Tibial artery (tissue), 4 donors: Measurements from ENCODE around the gene LMF1.

ENCODE experiments used
- DNase-seq, 2 donors: peaks; one replicate each; pipeline ENCODE4 v3.0.0-alpha.2; 2019
- H3K27ac ChIP-seq, 2 donors: fragments of 200-600 bp; sonication (generic) in 1 of 2; 1 replicate in 1 of 2; 2 replicates in 1 of 2; pipeline ENCODE4 v1.5.1; 2018 to 2019; ENCODE audit warnings: mild to moderate bottlenecking in 1 of 2
- H3K27me3 ChIP-seq, 2 donors: fragments of 200-600 bp; sonication (generic) in 1 of 2; one replicate each; pipeline versions ENCODE4 v1.5.1 to v1.6.0; 2016 to 2019
- H3K36me3 ChIP-seq, 3 donors: fragments of 200-600 bp; sonication (generic) in 2 of 3; one replicate each; pipeline ENCODE4 v1.5.1; 2016 to 2019; ENCODE audit warnings: mild to moderate bottlenecking in 2 of 3
- H3K4me1 ChIP-seq, 4 donors: fragments of 200-600 bp; sonication (generic) in 2 of 4; 1 replicate in 3 of 4; 2 replicates in 1 of 4; pipeline ENCODE4 v1.5.1; 2016 to 2019
- H3K4me3 ChIP-seq, 2 donors: fragments of 200-600 bp; sonication (generic) in 1 of 2; 1 replicate in 1 of 2; 2 replicates in 1 of 2; pipeline ENCODE4 v1.5.1; 2018 to 2019; ENCODE audit warnings: mild to moderate bottlenecking in 2 of 2
- H3K9me3 ChIP-seq, 3 donors: fragments of 200-600 bp; sonication (generic) in 1 of 3; one replicate each; pipeline ENCODE4 v1.5.1; 2016 to 2019
- intact Hi-C: fragments of 100-400 bp; cut with DNase I; formaldehyde crosslinking; loops from one replicate; pipeline ENCODE4 v1.15.0; 2023; ENCODE audit warnings: low total_unique reads
- TF ChIP-seq, protein P1 (sequence below), 2 experiments: fragments of 200-600 bp in 1 of 2; fragments of 450-650 bp in 1 of 2; IDR thresholded peaks; one replicate each; pipeline ENCODE4 v1.5.1; 2017 to 2019; ENCODE audit warnings: antibody characterized with exemption in 2 of 2, mild to moderate bottlenecking in 1 of 2, moderate library complexity in 1 of 2

Gene LMF1

DNA sequence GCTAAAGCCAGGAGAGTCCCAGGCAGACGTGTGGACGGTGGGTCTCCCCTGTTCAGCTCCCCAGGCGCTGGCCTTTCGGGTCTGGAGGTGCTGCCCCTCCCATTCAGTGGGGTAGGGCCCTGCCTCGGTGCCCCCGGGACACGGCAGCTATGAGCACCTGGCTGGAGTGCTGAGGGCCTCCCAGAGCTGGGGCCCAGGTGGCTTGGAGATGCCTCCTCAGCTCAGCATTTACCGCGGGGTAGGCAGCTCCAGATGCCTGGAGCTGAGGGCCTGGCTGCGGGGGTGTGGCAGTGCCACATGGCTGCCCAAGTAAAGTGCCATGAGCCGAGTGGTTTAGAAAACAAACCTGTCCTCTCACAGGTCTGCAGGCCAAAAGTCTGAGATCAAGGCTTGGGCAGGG lies 30.3 kb upstream of the LMF1 start:
- Histone ChIP-seq H3K36me3 (no peaks in the 10 kb centered on the region), H3K4me1 (peaks cover 0 to 21% (median 2%) of the 10 kb centered on the region in 4 donors), H3K9me3 (peaks cover 0 to 4% (median 2%) of the 10 kb centered on the region in 3 donors), H3K4me3 (no peak overlapping the region), H3K27me3 (peaks cover 0 to 73% of the 10 kb centered on the region in 2 donors), H3K27ac (no peak overlapping the region)
- intact Hi-C loops: no loop called here
- no peak for DNase-seq
- TF ChIP-seq, protein P1, sequence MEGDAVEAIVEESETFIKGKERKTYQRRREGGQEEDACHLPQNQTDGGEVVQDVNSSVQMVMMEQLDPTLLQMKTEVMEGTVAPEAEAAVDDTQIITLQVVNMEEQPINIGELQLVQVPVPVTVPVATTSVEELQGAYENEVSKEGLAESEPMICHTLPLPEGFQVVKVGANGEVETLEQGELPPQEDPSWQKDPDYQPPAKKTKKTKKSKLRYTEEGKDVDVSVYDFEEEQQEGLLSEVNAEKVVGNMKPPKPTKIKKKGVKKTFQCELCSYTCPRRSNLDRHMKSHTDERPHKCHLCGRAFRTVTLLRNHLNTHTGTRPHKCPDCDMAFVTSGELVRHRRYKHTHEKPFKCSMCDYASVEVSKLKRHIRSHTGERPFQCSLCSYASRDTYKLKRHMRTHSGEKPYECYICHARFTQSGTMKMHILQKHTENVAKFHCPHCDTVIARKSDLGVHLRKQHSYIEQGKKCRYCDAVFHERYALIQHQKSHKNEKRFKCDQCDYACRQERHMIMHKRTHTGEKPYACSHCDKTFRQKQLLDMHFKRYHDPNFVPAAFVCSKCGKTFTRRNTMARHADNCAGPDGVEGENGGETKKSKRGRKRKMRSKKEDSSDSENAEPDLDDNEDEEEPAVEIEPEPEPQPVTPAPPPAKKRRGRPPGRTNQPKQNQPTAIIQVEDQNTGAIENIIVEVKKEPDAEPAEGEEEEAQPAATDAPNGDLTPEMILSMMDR (IDR thresholded peaks at IDR 0.05): no peak

DNA sequence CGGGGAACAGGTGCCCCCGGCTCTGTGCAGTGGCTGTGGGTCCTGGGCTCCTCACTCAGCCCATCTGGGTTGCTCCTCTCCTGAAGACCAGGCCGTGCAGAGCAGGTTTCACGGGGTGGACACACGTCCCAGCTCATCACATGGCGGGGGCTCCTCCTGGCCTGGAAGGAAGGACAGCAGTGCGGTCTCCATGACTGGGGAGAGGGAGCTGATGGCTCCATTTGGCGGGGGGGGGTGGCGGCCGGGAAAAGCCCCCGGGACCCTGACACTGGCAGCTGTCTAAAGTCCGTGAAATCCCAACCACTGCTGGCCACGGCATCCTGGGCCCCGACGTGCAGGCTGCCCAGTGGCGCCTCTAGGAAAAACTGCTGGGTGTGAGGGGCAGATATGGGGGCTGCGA lies 29.8 kb upstream of the LMF1 start:
- intact Hi-C loops: no loop called here
- no peak for DNase-seq

DNA sequence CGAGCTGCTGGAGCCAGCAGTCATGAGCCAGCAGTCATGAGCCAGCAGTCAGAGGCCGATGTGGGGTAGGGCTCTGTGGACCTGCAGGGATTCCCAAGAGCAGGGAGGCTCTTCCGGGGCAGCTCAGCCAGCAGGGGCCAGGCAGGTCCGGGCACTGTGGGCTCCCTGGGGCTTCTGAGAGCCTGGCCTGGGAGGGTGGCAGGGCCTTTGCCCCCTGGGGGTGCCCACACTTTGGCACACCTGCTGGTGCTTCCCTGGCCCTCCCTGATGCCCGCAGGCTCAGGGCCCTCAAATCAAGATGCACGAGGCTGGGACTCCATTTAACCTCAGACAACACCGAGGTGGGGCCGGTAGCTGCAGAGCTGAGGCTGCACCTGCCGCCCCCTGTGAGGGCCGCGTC lies 28.9 kb upstream of the LMF1 start:
- TF ChIP-seq, protein P1 (IDR thresholded peaks at IDR 0.05): no peak
- intact Hi-C loops: no loop called here
- peaks cover 0 to 3% (median 0%) of the 10 kb centered on the region in 3 donors for H3K36me3 ChIP-seq
- peaks cover 5 to 19% (median 16%) of the 10 kb centered on the region in 3 donors for H3K9me3 ChIP-seq
- no peak for DNase-seq
- H3K4me1 ChIP-seq: peaks cover 0 to 21% (median 2%) of the 10 kb centered on the region in 4 donors
- no peak overlapping the region for H3K4me3 ChIP-seq
- no peak overlapping the region for H3K27ac ChIP-seq
- H3K27me3 ChIP-seq: peaks cover 0 to 83% of the 10 kb centered on the region in 2 donors

More for the DNA sequence above, 29.8 kb upstream of the LMF1 start:
- Histone ChIP-seq H3K27me3 (peaks cover 0 to 77% of the 10 kb centered on the region in 2 donors), H3K4me3 (no peak overlapping the region), H3K27ac (no peak overlapping the region), H3K9me3 (peaks cover 0 to 9% (median 6%) of the 10 kb centered on the region in 3 donors), H3K4me1 (peaks cover 0 to 21% (median 2%) of the 10 kb centered on the region in 4 donors), H3K36me3 (no peaks in the 10 kb centered on the region)
- TF ChIP-seq, protein P1 (IDR thresholded peaks at IDR 0.05): no peak

DNA sequence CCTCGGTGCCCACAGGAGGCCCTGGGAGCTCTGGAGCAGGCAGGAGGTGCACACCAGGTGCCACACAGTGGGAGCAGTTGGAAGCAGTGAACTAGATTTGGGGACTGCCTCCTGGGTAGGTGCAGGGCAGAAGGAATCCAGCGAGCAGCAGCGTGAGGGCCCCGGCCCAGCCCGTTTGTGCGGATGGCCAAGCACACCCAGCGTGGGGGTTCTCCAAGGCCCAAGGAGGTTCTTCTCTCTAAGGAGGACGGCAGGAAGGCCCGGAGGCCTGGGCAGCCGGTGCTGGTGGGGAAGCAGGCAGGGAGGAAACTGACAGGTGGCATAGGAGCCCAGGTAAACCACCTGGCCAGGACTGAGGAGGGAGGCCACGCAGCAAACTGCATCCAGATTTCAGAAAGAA lies 27.8 kb upstream of the LMF1 start:
- intact Hi-C loops: no loop called here
- no peak overlapping the region for H3K4me3 ChIP-seq
- H3K9me3 ChIP-seq: peaks cover 6 to 21% (median 21%) of the 10 kb centered on the region in 3 donors
- TF ChIP-seq, protein P1 (IDR thresholded peaks at IDR 0.05): no peak
- peaks cover 0 to 21% (median 2%) of the 10 kb centered on the region in 4 donors for H3K4me1 ChIP-seq
- H3K27ac ChIP-seq: no peak overlapping the region
- H3K36me3 ChIP-seq: peaks cover 0 to 5% (median 0%) of the 10 kb centered on the region in 3 donors
- no peak for DNase-seq
- H3K27me3 ChIP-seq: peaks cover 0 to 75% of the 10 kb centered on the region in 2 donors

DNA sequence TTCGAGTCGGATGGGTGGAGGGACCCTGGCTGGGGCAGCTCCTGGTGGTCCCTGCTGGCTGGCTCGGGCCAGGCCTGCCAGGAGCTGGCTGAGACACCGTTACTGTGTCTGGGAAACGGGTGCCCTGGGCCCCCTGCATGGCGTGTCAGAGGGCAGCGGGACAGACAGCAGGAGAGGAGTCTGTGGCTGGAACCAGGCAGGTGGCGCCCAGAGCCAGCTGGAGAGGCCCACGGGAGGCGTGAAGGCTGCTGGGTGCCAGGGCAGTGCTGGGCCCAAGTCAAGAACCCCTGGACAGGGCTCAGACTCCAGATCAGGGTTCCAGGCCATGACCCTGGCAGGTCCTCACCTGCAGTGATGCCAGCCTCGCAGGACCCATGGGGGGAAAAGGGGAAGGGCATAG lies 27.4 kb upstream of the LMF1 start:
- no peak for DNase-seq
- Histone ChIP-seq H3K9me3 (peaks cover 6 to 21% (median 21%) of the 10 kb centered on the region in 3 donors), H3K4me1 (peaks cover 0 to 18% (median 1%) of the 10 kb centered on the region in 4 donors), H3K36me3 (peaks cover 0 to 5% (median 0%) of the 10 kb centered on the region in 3 donors), H3K27ac (no peak overlapping the region), H3K27me3 (peaks cover 0 to 71% of the 10 kb centered on the region in 2 donors), H3K4me3 (no peak overlapping the region)
- intact Hi-C loops: no loop called here
- TF ChIP-seq, protein P1 (IDR thresholded peaks at IDR 0.05): no peak
